GM12864 (cell line): ENCODE results near the gene PLXDC2.

Experiments used
- DNase-seq: peaks from one replicate; pipeline ENCODE4 v3.0.0-alpha.2; 2011; ENCODE audit warnings: low read depth
- H3K4me3 ChIP-seq: 2 replicates; pipeline ENCODE4 v1.5.1; 2011; ENCODE audit warnings: mild to moderate bottlenecking, low read depth, low read length, control low read depth
- TF ChIP-seq, protein P1 (sequence below): IDR thresholded peaks from 2 replicates; pipeline ENCODE4 v1.5.1; 2011; ENCODE audit warnings: low read depth, mild to moderate bottlenecking, moderate library complexity, low read length, control low read depth, inconsistent platforms; ENCODE audit errors: missing control alignments

Gene PLXDC2

DNA sequence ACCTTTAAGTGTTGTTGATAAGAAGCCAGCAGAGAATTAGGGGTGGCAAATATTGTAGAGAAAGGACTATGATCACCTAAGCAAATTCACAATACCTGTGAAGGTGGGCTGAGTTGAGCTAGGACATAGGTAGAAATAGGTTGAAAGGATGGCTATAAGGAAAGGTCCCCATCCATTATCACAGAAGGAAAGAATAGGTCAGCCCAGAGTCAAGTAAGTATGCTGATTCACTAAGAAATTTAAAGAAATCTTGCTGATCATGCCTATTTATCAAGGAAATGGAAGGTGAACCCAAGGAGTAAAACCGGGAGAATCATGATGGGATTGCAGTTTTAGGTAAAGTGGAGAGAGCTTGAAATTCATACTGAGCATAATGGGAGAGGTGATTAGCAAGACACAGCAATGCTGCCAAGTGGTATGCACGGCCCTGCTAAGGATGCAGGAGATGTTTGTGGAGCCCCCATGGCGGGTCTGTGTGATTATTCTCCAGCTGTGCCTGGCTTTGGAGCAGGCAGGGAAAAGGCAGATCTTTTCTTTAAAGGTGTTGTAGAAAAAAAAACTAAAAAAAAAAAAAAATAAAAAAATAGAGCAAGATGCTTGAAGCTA lies 399.4 kb downstream of the PLXDC2 start:
- TF ChIP-seq, protein P1, sequence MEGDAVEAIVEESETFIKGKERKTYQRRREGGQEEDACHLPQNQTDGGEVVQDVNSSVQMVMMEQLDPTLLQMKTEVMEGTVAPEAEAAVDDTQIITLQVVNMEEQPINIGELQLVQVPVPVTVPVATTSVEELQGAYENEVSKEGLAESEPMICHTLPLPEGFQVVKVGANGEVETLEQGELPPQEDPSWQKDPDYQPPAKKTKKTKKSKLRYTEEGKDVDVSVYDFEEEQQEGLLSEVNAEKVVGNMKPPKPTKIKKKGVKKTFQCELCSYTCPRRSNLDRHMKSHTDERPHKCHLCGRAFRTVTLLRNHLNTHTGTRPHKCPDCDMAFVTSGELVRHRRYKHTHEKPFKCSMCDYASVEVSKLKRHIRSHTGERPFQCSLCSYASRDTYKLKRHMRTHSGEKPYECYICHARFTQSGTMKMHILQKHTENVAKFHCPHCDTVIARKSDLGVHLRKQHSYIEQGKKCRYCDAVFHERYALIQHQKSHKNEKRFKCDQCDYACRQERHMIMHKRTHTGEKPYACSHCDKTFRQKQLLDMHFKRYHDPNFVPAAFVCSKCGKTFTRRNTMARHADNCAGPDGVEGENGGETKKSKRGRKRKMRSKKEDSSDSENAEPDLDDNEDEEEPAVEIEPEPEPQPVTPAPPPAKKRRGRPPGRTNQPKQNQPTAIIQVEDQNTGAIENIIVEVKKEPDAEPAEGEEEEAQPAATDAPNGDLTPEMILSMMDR = no peak
- no peak overlapping the region for H3K4me3 ChIP-seq
- DNase-seq = no peak

DNA sequence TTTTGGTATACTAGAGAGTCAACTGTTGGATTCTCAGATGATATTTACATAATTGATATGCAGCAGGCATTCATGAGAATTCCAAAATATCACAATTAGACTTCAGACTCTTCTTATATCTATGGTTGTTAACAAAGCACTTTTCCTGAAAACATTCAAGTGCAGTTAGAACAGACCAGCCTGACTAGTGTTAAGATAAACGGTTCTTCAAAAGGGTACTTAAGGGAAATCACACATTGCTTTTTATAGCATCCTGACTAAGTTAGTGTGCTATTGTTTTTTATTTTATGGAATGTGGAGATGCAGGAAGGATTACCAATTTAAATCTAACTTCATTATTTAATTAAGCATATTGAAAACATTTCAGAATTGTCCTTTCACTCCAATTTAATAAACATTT lies 405.1 kb downstream of the PLXDC2 start:
- DNase-seq = no peak
- TF ChIP-seq, protein P1 = no peak
- no peak overlapping the region for H3K4me3 ChIP-seq

DNA sequence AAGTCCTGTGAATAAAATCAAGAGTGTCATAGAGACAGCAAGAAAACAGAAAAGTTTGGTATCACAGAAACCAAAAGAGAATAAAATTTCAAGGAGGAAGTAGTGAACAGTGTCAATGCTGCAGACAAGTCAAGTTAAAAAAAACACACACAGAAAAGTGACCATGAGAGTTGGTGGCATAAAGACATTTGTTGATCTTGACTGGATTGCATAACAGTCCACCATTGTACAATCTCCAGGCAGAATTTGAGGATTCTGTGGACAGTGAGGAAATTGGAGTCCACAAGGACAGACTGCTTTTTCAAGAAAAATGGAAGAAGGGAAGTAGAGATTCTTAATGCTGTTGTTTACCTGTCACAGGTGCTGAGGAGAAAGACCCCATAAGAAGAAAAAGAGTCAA lies 412.5 kb downstream of the PLXDC2 start:
- DNase-seq = no peak
- H3K4me3 ChIP-seq = no peak overlapping the region
- TF ChIP-seq, protein P1 = no peak

DNA sequence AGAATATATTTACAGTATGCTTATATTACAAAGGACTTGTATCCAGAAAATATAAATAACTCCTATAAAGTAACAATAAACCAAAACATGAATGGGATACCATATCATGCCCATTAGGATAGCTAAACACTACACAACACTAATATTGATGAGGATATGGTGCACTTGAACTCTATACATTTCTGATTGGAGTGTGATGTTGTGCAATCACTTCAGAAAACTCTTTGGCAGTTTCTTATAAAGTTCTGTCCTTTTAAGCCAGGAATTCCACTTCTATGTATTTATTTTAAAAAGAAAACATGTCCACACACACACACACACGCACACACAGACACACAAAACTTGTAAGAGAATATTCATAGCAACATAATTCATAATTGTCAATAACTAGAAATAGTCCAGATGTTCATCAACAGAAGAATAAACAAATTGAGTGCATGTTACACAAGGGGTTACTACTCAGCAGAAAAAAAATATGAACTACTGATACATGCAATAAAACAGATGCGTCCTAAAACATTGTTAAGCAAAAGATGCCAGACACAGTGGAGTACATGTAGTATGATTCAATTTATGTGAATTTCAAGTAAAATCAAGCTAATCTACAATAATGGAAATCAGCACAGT lies 416.0 kb downstream of the PLXDC2 start:
- H3K4me3 ChIP-seq = no peak overlapping the region
- no peak for DNase-seq
- TF ChIP-seq, protein P1 = no peak

DNA sequence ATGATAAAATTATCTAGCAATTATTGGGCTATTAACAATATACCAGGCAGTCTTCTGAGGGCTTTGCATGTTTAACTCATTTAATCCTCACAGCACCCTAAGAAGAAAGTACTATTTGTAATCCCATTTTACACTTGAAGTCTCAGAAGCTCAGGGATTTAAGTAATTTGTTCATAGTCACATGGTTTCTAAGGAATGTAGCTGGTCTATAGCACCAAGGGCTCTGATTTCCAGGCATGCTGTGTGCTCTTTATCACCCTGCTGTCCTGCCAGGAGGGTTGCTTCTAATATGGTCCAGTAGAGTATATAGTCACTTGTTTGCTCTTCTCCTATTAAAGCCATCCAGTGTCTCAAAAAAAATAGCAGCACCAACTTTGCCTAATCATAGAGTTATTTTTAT lies 417.2 kb downstream of the PLXDC2 start:
- no peak overlapping the region for H3K4me3 ChIP-seq
- TF ChIP-seq, protein P1 = no peak
- DNase-seq = no peak

DNA sequence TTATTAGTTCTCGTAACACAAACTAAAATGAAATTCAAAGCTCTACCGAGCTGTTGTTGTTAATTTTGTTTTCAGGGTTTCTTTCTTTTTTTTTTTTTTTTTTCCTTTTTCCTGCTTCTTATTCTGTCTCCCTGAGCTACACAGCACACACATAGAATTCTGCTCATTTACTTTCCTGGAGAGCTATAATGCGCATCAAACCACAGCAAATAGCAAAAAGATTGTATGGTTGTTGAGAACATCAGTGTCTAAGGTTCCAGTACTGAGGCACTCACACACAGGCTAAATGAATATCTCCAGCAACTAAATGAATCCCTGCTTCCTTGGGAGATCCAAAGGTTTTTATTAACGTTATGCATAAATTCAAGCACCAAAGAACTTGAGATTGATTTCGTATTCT lies 418.3 kb downstream of the PLXDC2 start:
- DNase-seq = no peak
- no peak overlapping the region for H3K4me3 ChIP-seq
- TF ChIP-seq, protein P1 = no peak

DNA sequence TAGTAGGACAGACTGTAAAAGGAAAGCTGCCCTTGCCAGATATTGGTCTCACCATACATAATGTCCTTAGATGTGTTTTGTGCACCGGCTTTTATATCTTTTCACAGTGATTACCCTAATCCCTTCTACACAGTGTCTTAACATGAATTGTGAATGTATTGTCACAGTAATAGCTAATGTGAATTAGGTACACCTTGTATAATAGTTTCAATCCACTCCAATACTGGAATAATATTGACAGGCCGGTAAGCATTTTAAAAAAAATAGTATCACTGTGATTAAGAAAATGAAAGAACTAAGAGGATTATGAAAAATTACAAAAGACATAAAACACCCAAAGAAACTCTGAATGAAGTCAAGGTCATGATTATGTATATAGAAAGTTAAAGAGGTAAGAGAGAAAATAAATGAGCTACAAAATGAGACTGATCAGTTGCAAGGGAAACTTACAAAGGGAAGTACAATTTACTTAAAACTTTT lies 420.9 kb downstream of the PLXDC2 start:
- DNase-seq = no peak
- H3K4me3 ChIP-seq = no peak overlapping the region
- TF ChIP-seq, protein P1 = no peak
